ENCODE measurements around the gene KIFBP.

KIFBP gene

GRCh38 chr10:68989317-68989990 lies 851 bp downstream of the KIFBP start:
- H3K4me3 ChIP-seq (ENCODE audit: low read depth, low read length) = peak overlapping the region; percentile 86
- no peak for DNase-seq (ENCODE audit: low read depth)
- TF ChIP-seq POLR2A (IDR thresholded peaks at IDR 0.05; ENCODE audit: extremely low read depth, insufficient read length) = no peak
- no peak for TF ChIP-seq MAX (IDR thresholded peaks at IDR 0.05; ENCODE audit: low read depth, low read length)
- TF ChIP-seq CTCF (IDR thresholded peaks at IDR 0.05; ENCODE audit: low read depth, low read length) = no peak
- TF ChIP-seq MYC (IDR thresholded peaks at IDR 0.05; ENCODE audit: low read depth, low read length) = no peak

GRCh38 chr10:68992636-68993440 lies 4.2 kb downstream of the KIFBP start:
- no peak for DNase-seq (ENCODE audit: low read depth)
- no peak for TF ChIP-seq MYC (IDR thresholded peaks at IDR 0.05; ENCODE audit: low read depth, low read length)
- TF ChIP-seq MAX (IDR thresholded peaks at IDR 0.05; ENCODE audit: low read depth, low read length) = no peak
- no peak for TF ChIP-seq CTCF (IDR thresholded peaks at IDR 0.05; ENCODE audit: low read depth, low read length)
- TF ChIP-seq POLR2A (IDR thresholded peaks at IDR 0.05; ENCODE audit: extremely low read depth, insufficient read length) = no peak

GRCh38 chr10:68997211-68997610 lies 8.6 kb downstream of the KIFBP start:
- H3K4me3 ChIP-seq (ENCODE audit: low read depth, low read length) = no peak overlapping the region
- no peak for TF ChIP-seq MYC (IDR thresholded peaks at IDR 0.05; ENCODE audit: low read depth, low read length)
- TF ChIP-seq POLR2A (IDR thresholded peaks at IDR 0.05; ENCODE audit: extremely low read depth, insufficient read length) = no peak
- no peak for TF ChIP-seq MAX (IDR thresholded peaks at IDR 0.05; ENCODE audit: low read depth, low read length)
- TF ChIP-seq CTCF (IDR thresholded peaks at IDR 0.05; ENCODE audit: low read depth, low read length) = no peak

More at GRCh38 chr10:68992636-68993440, 4.2 kb downstream of the KIFBP start:
- no peak overlapping the region for H3K4me3 ChIP-seq (ENCODE audit: low read depth, low read length)

GRCh38 chr10:69004821-69005220 lies 16.2 kb downstream of the KIFBP start:
- no peak overlapping the region for H3K4me3 ChIP-seq (ENCODE audit: low read depth, low read length)
- peak; percentile 77 for DNase-seq (ENCODE audit: low read depth)
- TF ChIP-seq CTCF (IDR thresholded peaks at IDR 0.05; ENCODE audit: low read depth, low read length) (peak; percentile 53), MAX (IDR thresholded peaks at IDR 0.05; ENCODE audit: low read depth, low read length) (no peak), MYC (IDR thresholded peaks at IDR 0.05; ENCODE audit: low read depth, low read length) (no peak), POLR2A (IDR thresholded peaks at IDR 0.05; ENCODE audit: extremely low read depth, insufficient read length) (no peak)

More at GRCh38 chr10:68997211-68997610, 8.6 kb downstream of the KIFBP start:
- no peak for DNase-seq (ENCODE audit: low read depth)

- TF ChIP-seq MAX (IDR thresholded peaks at IDR 0.05; ENCODE audit: low read depth, low read length) (no peak), POLR2A (IDR thresholded peaks at IDR 0.05; ENCODE audit: extremely low read depth, insufficient read length) (no peak), CTCF (IDR thresholded peaks at IDR 0.05; ENCODE audit: low read depth, low read length) (no peak), MYC (IDR thresholded peaks at IDR 0.05; ENCODE audit: low read depth, low read length) (no peak)
- DNase-seq (ENCODE audit: low read depth) = no peak
- no peak overlapping the region for H3K4me3 ChIP-seq (ENCODE audit: low read depth, low read length)
Measured at GRCh38 chr10:69005704-69006485, 17.3 kb downstream of the KIFBP start.

Data from NB4 (cell line).